DLD1 (cell line): Measurements from ENCODE around the gene METTL15.
"Not testable (repeated sequence)": the region's sequence is repeated elsewhere in the genome, so short reads cannot be mapped to it uniquely, and the experiment has no call there.

Source experiments
- in situ Hi-C: cut with HindIII; loops from 2 replicates; pipeline ENCODE4 v1.10.0; 2017; ENCODE audit warnings: low sequenced_read_pairs

The METTL15 gene

DNA sequence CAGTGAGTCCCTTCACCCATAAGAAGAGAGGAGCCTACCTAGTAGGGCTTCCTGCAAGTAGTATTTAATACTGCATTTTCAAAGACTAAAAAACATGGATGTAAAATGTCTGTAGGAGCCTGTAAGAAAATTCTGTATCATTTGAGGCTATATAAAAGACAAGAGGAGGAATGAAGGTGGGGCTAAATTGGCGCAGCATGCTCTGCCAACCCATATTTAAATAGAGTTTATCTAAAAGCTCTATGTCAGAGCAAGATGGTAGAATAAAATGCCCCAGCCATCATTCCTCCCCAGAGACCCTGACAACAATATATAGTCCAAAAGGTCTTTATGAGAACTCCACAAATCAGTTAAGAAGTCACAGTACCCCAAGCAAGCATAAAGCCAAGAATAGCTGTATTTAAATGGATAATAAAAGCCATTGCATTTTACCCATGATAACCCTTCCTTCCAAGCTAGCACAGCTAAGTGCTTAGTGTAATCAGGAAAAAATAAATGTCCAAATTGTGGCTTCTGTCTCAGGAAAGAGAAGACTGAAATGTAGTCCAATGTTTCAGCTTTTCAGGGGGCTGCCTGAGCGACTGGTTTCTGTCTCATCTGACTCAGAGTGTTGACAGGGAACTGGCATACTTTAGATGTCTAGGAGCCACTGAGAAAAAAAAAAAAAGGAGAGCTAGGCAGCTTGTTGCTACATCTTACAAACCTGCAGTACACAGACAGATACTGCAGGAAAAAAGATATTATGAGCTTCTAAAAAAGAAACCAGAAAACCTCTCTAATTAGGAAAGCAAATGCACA lies 258.6 kb downstream of the METTL15 start:
- in situ Hi-C loops = no loop called here

DNA sequence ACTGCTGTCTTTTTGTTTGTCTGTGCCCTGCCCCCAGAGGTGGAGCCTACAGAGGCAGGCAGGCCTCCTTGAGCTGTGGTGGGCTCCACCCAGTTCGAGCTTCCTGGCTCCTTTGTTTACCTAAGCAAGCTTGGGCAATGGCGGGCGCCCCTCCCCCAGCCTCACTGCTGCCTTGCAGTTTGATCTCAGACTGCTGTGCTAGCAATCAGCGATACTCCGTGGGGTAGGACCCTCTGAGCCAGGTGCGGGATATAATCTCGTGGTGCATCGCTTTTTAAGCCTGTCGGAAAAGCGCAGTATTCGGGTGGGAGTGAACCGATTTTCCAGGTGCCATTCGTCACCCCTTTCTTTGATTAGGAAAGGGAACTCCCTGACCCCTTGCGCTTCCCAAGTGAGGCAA lies 269.9 kb downstream of the METTL15 start:
- in situ Hi-C loops = not testable (repeated sequence)
